CD14-positive monocyte (primary cell): Measurements from ENCODE around the gene PRKG2. TPM values are rescaled to one million over a fixed set of nuclear protein-coding genes. Genes with fewer than 3 reads are reported as not detected.
A peak's percentile ranks its signal among the peaks of the same experiment; 100 is the strongest.

Source experiments
- DNase-seq, 3 donors: peaks; one replicate each; pipeline ENCODE4 v3.0.0-alpha.2; 2011 to 2022
- H2AFZ ChIP-seq: 2 replicates; pipeline ENCODE4 v1.6.0; 2012; ENCODE audit warnings: mild to moderate bottlenecking, low read depth, low read length, inconsistent platforms; ENCODE audit not compliant: insufficient read depth, poor library complexity, severe bottlenecking
- H3K27ac ChIP-seq, 2 donors: 1 replicate in 1 of 2; 2 replicates in 1 of 2; pipeline ENCODE4 v1.5.1; 2012 to 2013; ENCODE audit warnings: low read length in 2 of 2, control low read depth in 1 of 2, inconsistent platforms in 1 of 2, low read depth in 1 of 2, mild to moderate bottlenecking in 1 of 2
- H3K27me3 ChIP-seq, 2 donors: one replicate each; pipeline versions ENCODE4 v1.6.0 to v1.6.1; 2011 to 2013; ENCODE audit warnings: low read length in 2 of 2; ENCODE audit not compliant: control insufficient read depth in 2 of 2, insufficient read depth in 2 of 2
- H3K36me3 ChIP-seq, 2 donors: replicated peaks in 1 of 2; 1 replicate in 1 of 2; 2 replicates in 1 of 2; pipeline versions ENCODE4 v1.5.1 to v1.6.1; 2012 to 2013; ENCODE audit warnings: low read length in 2 of 2, control low read depth in 1 of 2, inconsistent platforms in 1 of 2, mild to moderate bottlenecking in 1 of 2; ENCODE audit not compliant: insufficient read depth in 2 of 2, control insufficient read depth in 1 of 2
- H3K4me1 ChIP-seq, 2 donors: 1 replicate in 1 of 2; 2 replicates in 1 of 2; pipeline versions ENCODE4 v1.5.1 to v1.6.1; 2012 to 2013; ENCODE audit warnings: low read length in 2 of 2, control low read depth in 1 of 2, inconsistent platforms in 1 of 2, mild to moderate bottlenecking in 1 of 2, moderate library complexity in 1 of 2; ENCODE audit not compliant: insufficient read depth in 2 of 2, control insufficient read depth in 1 of 2
- H3K4me2 ChIP-seq: replicated peaks from 2 replicates; pipeline ENCODE3; 2012; ENCODE audit warnings: low read length, moderate library complexity, mild to moderate bottlenecking; ENCODE audit not compliant: poor library complexity, severe bottlenecking; ENCODE audit errors: extremely low read depth
- H3K4me3 ChIP-seq, 3 experiments: fragments of 200-600 bp in 1 of 3; sonication (generic) in 1 of 3; replicated peaks in 1 of 3; 1 replicate in 2 of 3; 2 replicates in 1 of 3; pipeline ENCODE4 v1.5.1; 2011 to 2013; ENCODE audit warnings: low read length in 3 of 3, mild to moderate bottlenecking in 3 of 3, control low read depth in 2 of 3, low read depth in 2 of 3, inconsistent platforms in 1 of 3, moderate library complexity in 1 of 3
- H3K79me2 ChIP-seq: 2 replicates; pipeline ENCODE4 v1.6.0; 2012; ENCODE audit warnings: mild to moderate bottlenecking, control low read depth, inconsistent platforms, low read length, moderate library complexity; ENCODE audit not compliant: insufficient read depth
- H3K9ac ChIP-seq: 2 replicates; pipeline ENCODE4 v1.6.0; 2017; ENCODE audit warnings: low read length, mild to moderate bottlenecking; ENCODE audit not compliant: insufficient read depth, poor library complexity, severe bottlenecking
- H3K9me3 ChIP-seq, 2 donors: replicated peaks in 1 of 2; 1 replicate in 1 of 2; 2 replicates in 1 of 2; pipeline versions ENCODE4 v1.5.1 to v1.6.1; 2012 to 2013; ENCODE audit warnings: low read length in 2 of 2, control low read depth in 1 of 2; ENCODE audit not compliant: control insufficient read depth in 1 of 2, insufficient read depth in 1 of 2
- H4K20me1 ChIP-seq: 2 replicates; pipeline ENCODE4 v1.6.0; 2012; ENCODE audit warnings: mild to moderate bottlenecking, low read length, control low read depth, moderate library complexity; ENCODE audit not compliant: insufficient read depth
- H3K27ac Mint-ChIP-seq, 7 donors: one replicate each; pipeline ENCODE4 v1.8.0; 2020; ENCODE audit warnings: mild to moderate bottlenecking in 7 of 7, mixed read lengths in 7 of 7, moderate library complexity in 6 of 7, inconsistent platforms in 2 of 7
- H3K27me3 Mint-ChIP-seq, 3 donors: one replicate each; pipeline ENCODE4 v1.8.0; 2021 to 2022; ENCODE audit warnings: low read depth in 3 of 3, mild to moderate bottlenecking in 3 of 3, mixed read lengths in 3 of 3, moderate library complexity in 3 of 3, inconsistent platforms in 1 of 3
- H3K36me3 Mint-ChIP-seq, 2 donors: one replicate each; pipeline ENCODE4 v1.8.0; 2020; ENCODE audit warnings: mixed read lengths in 2 of 2, inconsistent platforms in 1 of 2, mild to moderate bottlenecking in 1 of 2
- H3K4me1 Mint-ChIP-seq: one replicate; pipeline ENCODE4 v1.8.0; 2020; ENCODE audit warnings: mild to moderate bottlenecking, mixed read lengths
- H3K4me3 Mint-ChIP-seq, 2 donors: one replicate each; pipeline ENCODE4 v1.8.0; 2020; ENCODE audit warnings: mild to moderate bottlenecking in 2 of 2, mixed read lengths in 2 of 2, moderate library complexity in 1 of 2
- H3K9me3 Mint-ChIP-seq, 7 donors: one replicate each; pipeline ENCODE4 v1.8.0; 2020 to 2022; ENCODE audit warnings: mixed read lengths in 7 of 7, mild to moderate bottlenecking in 6 of 7, moderate library complexity in 6 of 7, inconsistent platforms in 2 of 7
- CTCF ChIP-seq: fragments of 200-600 bp; IDR thresholded peaks from one replicate; pipeline ENCODE4 v1.8.0; 2022; ENCODE audit warnings: antibody characterized with exemption, mild to moderate bottlenecking
- whole genome bisulfite sequencing: methylation state at CpG from one replicate; pipeline ENCODE4 v1.1.5; 2013; ENCODE audit warnings: missing lambda C conversion rate; ENCODE audit not compliant: insufficient coverage; 5-methylcytosine and 5-hydroxymethylcytosine counted together
- intact Hi-C, 2 donors: fragments of 100-400 bp; cut with micrococcal nuclease; formaldehyde crosslinking; loops; one replicate each; pipeline versions ENCODE4 v1.15.0 to v1.15.1; 2023
- polyA plus RNA-seq, 3 donors: library from polyadenylated mRNA; depleted of rRNA in 1 of 3; unstranded in 2 of 3; stranded (reverse) in 1 of 3; fragments of 300-500 nt in 2 of 3; fragments of >200 nt in 1 of 3; fragmentation: Illumina TruSeq in 2 of 3; gene quantifications; 1 replicate in 2 of 3; 2 replicates in 1 of 3; pipeline ENCODE4 v1.2.3, GENCODE V29; 2012 to 2021

The PRKG2 gene
- polyA plus RNA-seq, 3 donors, result 0.10 TPM; not detected in 2

GRCh38 chr4:81136161-81136905 lies 78.7 kb downstream of the PRKG2 start:
- intact Hi-C loops, result no loop called here
- no peaks in the 10 kb centered on the region for H3K27me3 Mint-ChIP-seq
- H3K4me1 ChIP-seq, result no peaks in the 10 kb centered on the region
- H3K4me3 Mint-ChIP-seq, result no peak overlapping the region
- H3K4me3 ChIP-seq, result no peak overlapping the region
- no peaks in the 10 kb centered on the region for H3K79me2 ChIP-seq
- H3K36me3 Mint-ChIP-seq, result no peaks in the 10 kb centered on the region
- H3K4me2 ChIP-seq, result no peak overlapping the region
- no peak for TF ChIP-seq CTCF
- H3K27me3 ChIP-seq, result no peaks in the 10 kb centered on the region
- H3K4me1 Mint-ChIP-seq, result peaks cover 4% of the 10 kb centered on the region
- H3K36me3 ChIP-seq, result no peaks in the 10 kb centered on the region
- no peak overlapping the region for H3K27ac Mint-ChIP-seq
- H3K9me3 Mint-ChIP-seq, result peaks cover 0 to 1% (median 0%) of the 10 kb centered on the region in 7 donors
- H4K20me1 ChIP-seq, result no peaks in the 10 kb centered on the region
- H3K9ac ChIP-seq, result no peak overlapping the region
- no peak for DNase-seq
- no peak overlapping the region for H2AFZ ChIP-seq
- 93% methylated on average over 4 of the region's 8 CpGs for WGBS
- no peaks in the 10 kb centered on the region for H3K9me3 ChIP-seq
- no peak overlapping the region for H3K27ac ChIP-seq

- Histone ChIP-seq H3K9me3 (peaks cover 0 to 7% of the 10 kb centered on the region in 2 donors), H4K20me1 (no peaks in the 10 kb centered on the region), H3K9ac (no peak overlapping the region), H3K4me3 (no peak overlapping the region), H3K27me3 (no peaks in the 10 kb centered on the region), H2AFZ (peak overlapping the region; percentile 9), H3K27ac (no peak overlapping the region), H3K4me2 (no peak overlapping the region), H3K4me1 (no peaks in the 10 kb centered on the region), H3K36me3 (no peaks in the 10 kb centered on the region), H3K79me2 (no peaks in the 10 kb centered on the region)
- DNase-seq, result no peak
- Mint-ChIP-seq H3K27me3 (no peaks in the 10 kb centered on the region), H3K9me3 (peaks cover 0 to 3% (median 0%) of the 10 kb centered on the region in 7 donors), H3K27ac (no peak overlapping the region), H3K36me3 (no peaks in the 10 kb centered on the region), H3K4me1 (peaks cover 4% of the 10 kb centered on the region), H3K4me3 (peak overlapping the region in 1 of 2 donors; percentile 66)
- TF ChIP-seq CTCF, result no peak
- intact Hi-C loops, result no loop called here
- WGBS, result 14% methylated on average over 2 of the region's 2 CpGs
Measured at GRCh38 chr4:81135501-81135900, 79.5 kb downstream of the PRKG2 start.
